Measurements from ENCODE around the gene GATA6.

The GATA6 gene

DNA sequence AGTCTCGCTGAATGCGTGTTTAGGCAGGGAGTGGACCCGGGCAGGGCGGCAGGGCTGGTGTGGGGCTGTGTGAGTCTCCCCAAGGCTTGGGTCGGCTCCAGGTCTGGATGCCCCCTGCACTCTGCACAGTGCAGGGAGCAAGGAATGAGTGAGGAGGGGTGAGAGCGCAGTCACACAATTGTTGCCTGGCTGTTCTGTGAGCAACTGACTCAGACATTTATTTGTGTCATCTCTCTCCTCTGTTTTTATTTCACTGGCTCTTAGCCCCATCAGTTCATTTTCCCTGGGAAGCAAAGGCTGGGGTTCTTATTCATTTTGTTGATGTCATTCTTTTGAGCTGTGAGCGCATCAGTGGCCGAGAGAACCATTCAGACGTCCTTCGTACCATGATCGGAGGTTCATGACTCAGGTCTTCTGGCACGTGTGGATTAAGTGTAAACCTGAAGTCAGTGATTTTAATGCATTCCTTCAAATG lies 61.1 kb downstream of the GATA6 start:
- Histone ChIP-seq H3K36me3 (ENCODE audit: insufficient read depth, low read length) (no peaks in the 10 kb centered on the region), H3K9me3 (ENCODE audit: low read length) (no peaks in the 10 kb centered on the region), H3K4me1 (ENCODE audit: insufficient read depth, low read length) (no peaks in the 10 kb centered on the region), H3K27ac (ENCODE audit: low read depth, low read length) (no peak overlapping the region), H3K9ac (ENCODE audit: low read length) (no peak overlapping the region), H3K27me3 (ENCODE audit: control insufficient read depth in 1 of 2, insufficient read depth in 2 of 2, low read length in 2 of 2) (no peaks in the 10 kb centered on the region), H3K4me3 (ENCODE audit: low read depth in 1 of 2, low read length in 2 of 2) (no peak overlapping the region)

DNA sequence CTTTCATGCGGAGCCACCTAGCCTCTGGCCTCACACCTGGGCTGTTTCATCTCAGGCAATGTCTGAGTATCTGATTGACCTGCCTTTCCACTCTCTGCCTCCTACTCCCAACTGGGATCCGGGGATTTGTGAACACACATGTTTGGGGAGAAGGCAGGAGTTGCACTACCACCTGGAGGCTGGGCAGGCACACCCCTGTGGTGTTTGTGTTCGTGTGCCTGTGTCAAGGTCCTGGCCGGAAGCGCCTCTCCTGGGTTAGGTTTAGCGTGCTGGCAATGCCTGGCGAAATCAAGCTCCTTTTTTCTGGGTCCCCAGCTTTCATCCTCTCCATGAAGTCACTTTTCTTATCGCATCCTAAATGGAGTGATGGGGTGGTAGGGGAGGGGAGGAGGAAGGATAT lies 63.9 kb downstream of the GATA6 start:
- H3K27ac ChIP-seq (ENCODE audit: low read depth, low read length) = no peak overlapping the region
- H3K4me3 ChIP-seq (ENCODE audit: low read depth in 1 of 2, low read length in 2 of 2) = no peak overlapping the region
- H3K27me3 ChIP-seq (ENCODE audit: control insufficient read depth in 1 of 2, insufficient read depth in 2 of 2, low read length in 2 of 2) = no peaks in the 10 kb centered on the region
- no peak overlapping the region for H3K9ac ChIP-seq (ENCODE audit: low read length)
- H3K4me1 ChIP-seq (ENCODE audit: insufficient read depth, low read length) = no peaks in the 10 kb centered on the region
- no peaks in the 10 kb centered on the region for H3K36me3 ChIP-seq (ENCODE audit: insufficient read depth, low read length)
- H3K9me3 ChIP-seq (ENCODE audit: low read length) = no peaks in the 10 kb centered on the region

DNA sequence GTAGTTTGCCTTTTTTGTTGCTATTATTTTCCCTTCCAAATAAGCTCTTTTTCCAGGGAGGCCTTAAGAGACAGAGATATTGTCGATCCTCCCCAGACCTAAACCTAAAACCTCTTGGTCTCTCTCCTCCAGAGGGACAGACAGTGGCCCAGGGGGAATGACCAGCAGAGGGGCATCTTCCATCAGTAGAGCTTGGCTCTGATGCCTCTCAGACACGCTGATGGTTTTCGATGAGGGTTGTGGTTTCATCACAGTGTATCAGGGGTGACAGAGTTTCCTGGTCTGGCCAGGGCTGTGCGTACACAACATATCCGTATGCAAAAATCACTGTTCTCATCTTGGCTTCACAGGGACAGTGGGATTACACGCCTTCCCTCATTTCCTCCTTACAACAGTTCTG lies 68.6 kb downstream of the GATA6 start:
- H3K27me3 ChIP-seq (ENCODE audit: control insufficient read depth in 1 of 2, insufficient read depth in 2 of 2, low read length in 2 of 2) = no peaks in the 10 kb centered on the region
- H3K4me3 ChIP-seq (ENCODE audit: low read depth in 1 of 2, low read length in 2 of 2) = no peak overlapping the region
- no peaks in the 10 kb centered on the region for H3K4me1 ChIP-seq (ENCODE audit: insufficient read depth, low read length)
- H3K9ac ChIP-seq (ENCODE audit: low read length) = no peak overlapping the region
- no peaks in the 10 kb centered on the region for H3K9me3 ChIP-seq (ENCODE audit: low read length)
- no peaks in the 10 kb centered on the region for H3K36me3 ChIP-seq (ENCODE audit: insufficient read depth, low read length)
- no peak overlapping the region for H3K27ac ChIP-seq (ENCODE audit: low read depth, low read length)

DNA sequence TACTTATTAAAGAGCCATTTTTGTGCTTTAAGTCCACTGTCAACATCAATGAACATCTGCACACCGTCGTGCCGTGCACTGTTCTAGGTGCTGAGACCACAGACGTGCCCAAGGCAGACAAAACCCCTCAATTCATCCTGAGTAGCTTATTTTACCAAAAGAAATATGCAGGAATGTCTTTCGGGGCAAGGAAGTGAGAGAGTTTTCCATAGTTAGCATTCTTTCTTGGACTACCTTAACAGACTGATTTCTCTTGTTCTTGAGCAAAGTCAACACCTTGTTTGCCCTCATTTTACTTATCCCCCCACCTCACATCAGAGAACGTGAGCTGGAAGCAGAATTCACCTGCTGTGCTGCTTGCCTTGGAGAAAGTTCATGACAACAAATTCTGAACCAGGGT lies 69.3 kb downstream of the GATA6 start:
- H3K9ac ChIP-seq (ENCODE audit: low read length) = no peak overlapping the region

DNA sequence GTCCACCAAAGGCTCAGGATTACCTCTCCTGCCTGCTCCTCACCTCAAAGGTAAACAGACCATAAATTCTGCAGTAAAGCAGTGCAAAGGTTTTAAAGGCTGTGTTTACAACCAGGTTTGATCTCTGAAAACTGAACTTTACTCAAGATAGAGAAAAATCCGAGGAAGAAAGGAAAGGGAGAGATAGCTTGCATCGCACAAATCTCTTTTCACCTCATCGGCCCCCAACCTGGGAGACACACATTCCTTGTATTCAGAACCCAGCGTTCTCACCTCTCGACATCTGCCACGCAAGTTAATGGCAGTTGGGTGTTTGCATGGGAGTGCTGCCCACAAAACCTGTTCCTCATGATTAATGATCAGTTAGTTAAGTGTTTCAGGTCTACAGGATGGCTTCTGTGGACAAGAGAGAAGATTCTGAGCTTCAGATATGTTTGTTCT lies 72.6 kb downstream of the GATA6 start:
- no peak overlapping the region for H3K27ac ChIP-seq (ENCODE audit: low read depth, low read length)
- no peak overlapping the region for H3K9ac ChIP-seq (ENCODE audit: low read length)
- H3K36me3 ChIP-seq (ENCODE audit: insufficient read depth, low read length) = no peaks in the 10 kb centered on the region
- no peaks in the 10 kb centered on the region for H3K27me3 ChIP-seq (ENCODE audit: control insufficient read depth in 1 of 2, insufficient read depth in 2 of 2, low read length in 2 of 2)
- H3K4me1 ChIP-seq (ENCODE audit: insufficient read depth, low read length) = no peaks in the 10 kb centered on the region
- H3K4me3 ChIP-seq (ENCODE audit: low read depth in 1 of 2, low read length in 2 of 2) = no peak overlapping the region
- no peaks in the 10 kb centered on the region for H3K9me3 ChIP-seq (ENCODE audit: low read length)

More for the DNA sequence above, 69.3 kb downstream of the GATA6 start:
- no peaks in the 10 kb centered on the region for H3K36me3 ChIP-seq (ENCODE audit: insufficient read depth, low read length)
- no peak overlapping the region for H3K27ac ChIP-seq (ENCODE audit: low read depth, low read length)
- H3K27me3 ChIP-seq (ENCODE audit: control insufficient read depth in 1 of 2, insufficient read depth in 2 of 2, low read length in 2 of 2) = no peaks in the 10 kb centered on the region
- no peak overlapping the region for H3K4me3 ChIP-seq (ENCODE audit: low read depth in 1 of 2, low read length in 2 of 2)
- H3K9me3 ChIP-seq (ENCODE audit: low read length) = no peaks in the 10 kb centered on the region
- no peaks in the 10 kb centered on the region for H3K4me1 ChIP-seq (ENCODE audit: insufficient read depth, low read length)

DNA sequence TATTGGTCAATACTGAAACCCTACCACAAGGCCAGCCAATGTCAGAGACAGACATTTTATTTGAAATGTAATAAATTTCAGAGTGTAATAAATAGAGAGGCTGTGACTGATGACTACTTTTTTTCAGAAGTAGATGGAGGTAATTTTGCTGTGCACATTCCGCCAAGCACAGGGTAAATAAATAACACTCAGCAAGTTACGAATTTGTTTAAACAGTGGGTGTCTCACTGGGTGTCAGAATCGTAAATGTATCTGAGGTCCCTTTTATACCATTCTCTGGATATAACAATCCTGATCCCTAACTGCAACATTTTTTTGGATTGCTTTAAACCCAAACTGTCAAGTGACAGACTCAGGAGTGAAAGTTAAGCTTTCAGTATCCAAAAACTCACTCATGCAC lies 74.1 kb downstream of the GATA6 start:
- Histone ChIP-seq H3K9ac (ENCODE audit: low read length) (no peak overlapping the region), H3K9me3 (ENCODE audit: low read length) (no peaks in the 10 kb centered on the region), H3K4me1 (ENCODE audit: insufficient read depth, low read length) (no peaks in the 10 kb centered on the region), H3K36me3 (ENCODE audit: insufficient read depth, low read length) (no peaks in the 10 kb centered on the region), H3K4me3 (ENCODE audit: low read depth in 1 of 2, low read length in 2 of 2) (no peak overlapping the region), H3K27ac (ENCODE audit: low read depth, low read length) (no peak overlapping the region), H3K27me3 (ENCODE audit: control insufficient read depth in 1 of 2, insufficient read depth in 2 of 2, low read length in 2 of 2) (no peaks in the 10 kb centered on the region)

DNA sequence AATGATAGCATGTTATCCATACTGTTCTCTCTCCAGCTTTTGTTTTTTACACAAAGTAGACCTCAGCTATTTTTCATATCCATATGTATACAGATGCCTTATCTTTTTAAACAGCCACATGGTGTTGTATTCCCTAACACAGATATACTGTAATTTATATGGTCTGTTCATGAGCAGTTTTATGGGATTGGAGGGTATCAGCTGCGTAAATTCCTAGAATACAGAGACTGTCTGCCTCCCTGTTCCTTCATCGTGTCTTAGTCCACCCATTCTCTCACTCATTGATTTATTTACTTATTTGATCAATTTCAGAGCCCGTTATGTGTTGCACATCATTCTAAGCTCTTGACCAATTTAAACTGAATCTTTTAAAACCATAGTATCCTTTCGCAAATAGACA lies 80.6 kb downstream of the GATA6 start:
- no peaks in the 10 kb centered on the region for H3K27me3 ChIP-seq (ENCODE audit: control insufficient read depth in 1 of 2, insufficient read depth in 2 of 2, low read length in 2 of 2)
- H3K9ac ChIP-seq (ENCODE audit: low read length) = no peak overlapping the region
- H3K4me3 ChIP-seq (ENCODE audit: low read depth in 1 of 2, low read length in 2 of 2) = no peak overlapping the region
- no peaks in the 10 kb centered on the region for H3K36me3 ChIP-seq (ENCODE audit: insufficient read depth, low read length)
- no peak overlapping the region for H3K27ac ChIP-seq (ENCODE audit: low read depth, low read length)
- no peaks in the 10 kb centered on the region for H3K4me1 ChIP-seq (ENCODE audit: insufficient read depth, low read length)
- H3K9me3 ChIP-seq (ENCODE audit: low read length) = no peaks in the 10 kb centered on the region

DNA sequence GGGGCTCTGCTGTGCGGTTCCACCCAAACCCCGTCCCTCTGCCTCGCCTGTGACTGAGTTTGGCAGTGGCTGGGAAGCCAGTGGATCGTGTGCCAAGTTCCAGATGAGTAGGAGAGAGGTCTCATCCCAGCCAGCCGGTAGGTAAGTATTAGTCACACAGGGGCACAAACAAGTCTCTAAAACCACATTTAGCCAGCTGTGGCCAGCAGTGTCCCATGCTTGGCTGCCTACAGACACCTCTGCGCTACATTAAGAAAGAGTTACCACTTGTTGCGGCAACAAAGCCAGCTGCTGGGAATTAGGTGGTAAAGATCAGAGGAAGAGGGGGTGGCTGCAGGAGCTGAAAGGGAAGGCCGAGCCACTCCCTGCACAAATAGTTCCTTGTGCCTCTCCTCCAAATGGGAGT lies 81.2 kb downstream of the GATA6 start:
- H3K36me3 ChIP-seq (ENCODE audit: insufficient read depth, low read length) = no peaks in the 10 kb centered on the region
- no peak overlapping the region for H3K9ac ChIP-seq (ENCODE audit: low read length)

More for the DNA sequence above, 81.2 kb downstream of the GATA6 start:
- Histone ChIP-seq H3K27ac (ENCODE audit: low read depth, low read length) (no peak overlapping the region), H3K4me1 (ENCODE audit: insufficient read depth, low read length) (no peaks in the 10 kb centered on the region), H3K27me3 (ENCODE audit: control insufficient read depth in 1 of 2, insufficient read depth in 2 of 2, low read length in 2 of 2) (no peaks in the 10 kb centered on the region), H3K4me3 (ENCODE audit: low read depth in 1 of 2, low read length in 2 of 2) (no peak overlapping the region), H3K9me3 (ENCODE audit: low read length) (no peaks in the 10 kb centered on the region)
